Naive B cell (primary cell): ENCODE results near the gene RIPPLY2. TPM values are rescaled to one million over a fixed set of nuclear protein-coding genes. Genes with fewer than 3 reads are reported as not detected.

Experiments
- ATAC-seq, 2 donors: fragments of 150-1000 bp; cut with Tn5 transposase; 2 replicates each; pipeline ENCODE4 v1.10.0; 2021; ENCODE audit warnings: low read depth in 2 of 2, mild to moderate bottlenecking in 2 of 2, moderate library complexity in 2 of 2
- DNase-seq: peaks from one replicate; pipeline ENCODE4 v3.0.0; 2022
- H3K27ac Mint-ChIP-seq, 6 donors: one replicate each; pipeline ENCODE4 v1.8.0; 2020 to 2022; ENCODE audit warnings: mild to moderate bottlenecking in 6 of 6, mixed read lengths in 6 of 6, moderate library complexity in 5 of 6, inconsistent platforms in 2 of 6
- H3K27me3 Mint-ChIP-seq, 3 donors: one replicate each; pipeline ENCODE4 v1.8.0; 2021 to 2022; ENCODE audit warnings: mixed read lengths in 3 of 3, mild to moderate bottlenecking in 1 of 3
- H3K36me3 Mint-ChIP-seq, 2 donors: one replicate each; pipeline ENCODE4 v1.8.0; 2020 to 2022; ENCODE audit warnings: mixed read lengths in 2 of 2, inconsistent platforms in 1 of 2, mild to moderate bottlenecking in 1 of 2
- H3K4me1 Mint-ChIP-seq, 3 donors: one replicate each; pipeline ENCODE4 v1.8.0; 2020 to 2022; ENCODE audit warnings: mixed read lengths in 3 of 3, inconsistent platforms in 1 of 3, mild to moderate bottlenecking in 1 of 3, moderate library complexity in 1 of 3
- H3K4me3 Mint-ChIP-seq, 8 donors: one replicate each; pipeline ENCODE4 v1.8.0; 2020 to 2022; ENCODE audit warnings: mild to moderate bottlenecking in 8 of 8, mixed read lengths in 8 of 8, moderate library complexity in 8 of 8, inconsistent platforms in 2 of 8
- H3K9me3 Mint-ChIP-seq, 7 donors: one replicate each; pipeline ENCODE4 v1.8.0; 2020 to 2022; ENCODE audit warnings: mixed read lengths in 7 of 7, mild to moderate bottlenecking in 5 of 7, inconsistent platforms in 2 of 7, moderate library complexity in 1 of 7
- polyA plus RNA-seq, 6 donors: library from polyadenylated mRNA; unstranded; fragments of 300-500 nt; fragmentation: Illumina TruSeq; gene quantifications; one replicate each; pipeline ENCODE4 v1.2.3, GENCODE V29; 2021; ENCODE audit warnings: low read depth in 6 of 6

The RIPPLY2 gene
- polyA plus RNA-seq, 6 donors from 2014 or later: not detected

- Mint-ChIP-seq H3K4me3 (no peak overlapping the region), H3K27ac (no peak overlapping the region), H3K27me3 (peaks cover 33 to 40% (median 35%) of the 10 kb centered on the region in 3 donors), H3K36me3 (no peaks in the 10 kb centered on the region), H3K9me3 (peaks cover 2 to 17% (median 3%) of the 10 kb centered on the region in 7 donors), H3K4me1 (peaks cover 0 to 4% (median 0%) of the 10 kb centered on the region in 3 donors)
- ATAC-seq (no peak), DNase-seq (no peak)
Measured at GRCh38 chr6:83846291-83846690, 6.9 kb upstream of the RIPPLY2 start.

- Mint-ChIP-seq H3K4me3 (no peak overlapping the region), H3K27ac (no peak overlapping the region), H3K9me3 (peaks cover 0 to 12% (median 0%) of the 10 kb centered on the region in 7 donors), H3K4me1 (peaks cover 0 to 4% (median 0%) of the 10 kb centered on the region in 3 donors), H3K27me3 (peaks cover 38 to 45% (median 40%) of the 10 kb centered on the region in 3 donors), H3K36me3 (no peaks in the 10 kb centered on the region)
- DNase-seq (no peak), ATAC-seq (no peak)
Measured at GRCh38 chr6:83847179-83847578, 6.0 kb upstream of the RIPPLY2 start.

- Mint-ChIP-seq H3K4me1 (peaks cover 10 to 13% (median 10%) of the 10 kb centered on the region in 3 donors), H3K36me3 (no peaks in the 10 kb centered on the region), H3K9me3 (peaks cover 0 to 9% (median 0%) of the 10 kb centered on the region in 7 donors), H3K4me3 (no peak overlapping the region), H3K27me3 (peaks cover 46 to 57% (median 48%) of the 10 kb centered on the region in 3 donors), H3K27ac (no peak overlapping the region)
- no peak for DNase-seq
- ATAC-seq: no peak
Measured at GRCh38 chr6:83849127-83849526, 4.0 kb upstream of the RIPPLY2 start.

- no peak for ATAC-seq
Measured at GRCh38 chr6:83849610-83850009, 3.5 kb upstream of the RIPPLY2 start.

GRCh38 chr6:83852528-83853177 is 507 bp upstream of the RIPPLY2 start:
- Mint-ChIP-seq H3K36me3 (no peaks in the 10 kb centered on the region), H3K27ac (no peak overlapping the region), H3K9me3 (peaks cover 0 to 9% (median 0%) of the 10 kb centered on the region in 7 donors), H3K4me3 (peak overlapping the region; percentile 4 to 88 (median 80)), H3K4me1 (peaks cover 11 to 14% (median 12%) of the 10 kb centered on the region in 3 donors), H3K27me3 (peaks cover 63 to 75% (median 65%) of the 10 kb centered on the region in 3 donors)
- DNase-seq (no peak), ATAC-seq (no peak)

More at GRCh38 chr6:83849610-83850009, 3.5 kb upstream of the RIPPLY2 start:
- peaks cover 51 to 61% (median 53%) of the 10 kb centered on the region in 3 donors for H3K27me3 Mint-ChIP-seq
- H3K36me3 Mint-ChIP-seq: no peaks in the 10 kb centered on the region
- peaks cover 0 to 9% (median 0%) of the 10 kb centered on the region in 7 donors for H3K9me3 Mint-ChIP-seq
- H3K27ac Mint-ChIP-seq: peak overlapping the region in 1 of 6 donors; percentile 38
- peaks cover 11 to 14% (median 12%) of the 10 kb centered on the region in 3 donors for H3K4me1 Mint-ChIP-seq
- H3K4me3 Mint-ChIP-seq: no peak overlapping the region
- DNase-seq: no peak

- peaks cover 15 to 17% (median 15%) of the 10 kb centered on the region in 3 donors for H3K4me1 Mint-ChIP-seq
- H3K9me3 Mint-ChIP-seq: peaks cover 0 to 9% (median 0%) of the 10 kb centered on the region in 7 donors
- no peaks in the 10 kb centered on the region for H3K36me3 Mint-ChIP-seq
- no peak for DNase-seq
- H3K27me3 Mint-ChIP-seq: peaks cover 54 to 64% (median 59%) of the 10 kb centered on the region in 3 donors
- H3K27ac Mint-ChIP-seq: no peak overlapping the region
- no peak for ATAC-seq
- H3K4me3 Mint-ChIP-seq: peak overlapping the region; percentile 12 to 85 (median 79)
Measured at GRCh38 chr6:83854001-83854501, 891 bp downstream of the RIPPLY2 start.

- peaks cover 18 to 21% (median 18%) of the 10 kb centered on the region in 3 donors for H3K4me1 Mint-ChIP-seq
- ATAC-seq (no peak), DNase-seq (no peak)
- H3K27me3 Mint-ChIP-seq: peaks cover 49 to 57% (median 52%) of the 10 kb centered on the region in 3 donors
- H3K36me3 Mint-ChIP-seq: peaks cover 0 to 2% of the 10 kb centered on the region in 2 donors
- no peak overlapping the region for H3K27ac Mint-ChIP-seq
- peak overlapping the region in 3 of 8 donors; percentile 12 to 82 (median 79) for H3K4me3 Mint-ChIP-seq
- H3K9me3 Mint-ChIP-seq: peaks cover 0 to 6% (median 0%) of the 10 kb centered on the region in 7 donors
Measured at GRCh38 chr6:83854766-83855165, 1.6 kb downstream of the RIPPLY2 start.

GRCh38 chr6:83859410-83860358 is 6.5 kb downstream of the RIPPLY2 start, which contains the start of gene CYB5R4:
CYB5R4 (plus strand) TSS chr6:83859689; CDS start chr6:83859783, 94 bp downstream.
- Mint-ChIP-seq H3K4me3 (peak within 1 kb of the TSS; percentile 94 to 100 (median 98)), H3K36me3 (peaks cover 2 to 8% of the 10 kb centered on the region in 2 donors), H3K27me3 (peaks cover 13 to 20% (median 18%) of the 10 kb centered on the region in 3 donors), H3K27ac (peak within 1 kb of the TSS; percentile 86 to 98 (median 96)), H3K4me1 (peaks cover 40 to 46% (median 40%) of the 10 kb centered on the region in 3 donors), H3K9me3 (no peaks in the 10 kb centered on the region)
- DNase-seq (peak; percentile 91), ATAC-seq (peak; percentile 92)

- H3K36me3 Mint-ChIP-seq: peaks cover 7 to 8% of the 10 kb centered on the region in 2 donors
- peaks cover 40 to 48% (median 40%) of the 10 kb centered on the region in 3 donors for H3K4me1 Mint-ChIP-seq
- peak overlapping the region; percentile 94 to 100 (median 98) for H3K4me3 Mint-ChIP-seq
- ATAC-seq (peak; percentile 16 to 17), DNase-seq (peak; percentile 24)
- peaks cover 7 to 13% (median 11%) of the 10 kb centered on the region in 3 donors for H3K27me3 Mint-ChIP-seq
- peak overlapping the region; percentile 86 to 98 (median 96) for H3K27ac Mint-ChIP-seq
- no peaks in the 10 kb centered on the region for H3K9me3 Mint-ChIP-seq
Measured at GRCh38 chr6:83860359-83860755, 7.2 kb downstream of the RIPPLY2 start.

GRCh38 chr6:83860782-83861495 is 7.8 kb downstream of the RIPPLY2 start:
- H3K27ac Mint-ChIP-seq: peak overlapping the region; percentile 11 to 98 (median 96)
- H3K9me3 Mint-ChIP-seq: no peaks in the 10 kb centered on the region
- ATAC-seq: no peak
- peaks cover 8 to 13% of the 10 kb centered on the region in 2 donors for H3K36me3 Mint-ChIP-seq
- H3K27me3 Mint-ChIP-seq: peaks cover under 1 to 7% (median 6%) of the 10 kb centered on the region in 3 donors
- DNase-seq: no peak
- peak overlapping the region; percentile 94 to 100 (median 98) for H3K4me3 Mint-ChIP-seq
- peaks cover 40 to 48% (median 40%) of the 10 kb centered on the region in 3 donors for H3K4me1 Mint-ChIP-seq

GRCh38 chr6:83862776-83863471 is 9.8 kb downstream of the RIPPLY2 start:
- Mint-ChIP-seq H3K4me1 (peaks cover 40 to 48% (median 48%) of the 10 kb centered on the region in 3 donors), H3K27me3 (no peaks in the 10 kb centered on the region), H3K9me3 (peaks cover 7 to 17% (median 12%) of the 10 kb centered on the region in 7 donors), H3K27ac (peak overlapping the region in 2 of 6 donors; percentile 6 to 30), H3K4me3 (peak overlapping the region in 5 of 8 donors; percentile 7 to 99 (median 27)), H3K36me3 (peaks cover 21 to 26% of the 10 kb centered on the region in 2 donors)
- DNase-seq (no peak), ATAC-seq (no peak)

- H3K4me3 Mint-ChIP-seq: peak overlapping the region in 3 of 8 donors; percentile 0 to 46 (median 28)
- no peaks in the 10 kb centered on the region for H3K27me3 Mint-ChIP-seq
- H3K36me3 Mint-ChIP-seq: peaks cover 32 to 40% of the 10 kb centered on the region in 2 donors
Measured at GRCh38 chr6:83867043-83867442, 13.9 kb downstream of the RIPPLY2 start.

More at GRCh38 chr6:83867043-83867442, 13.9 kb downstream of the RIPPLY2 start:
- H3K4me1 Mint-ChIP-seq: peaks cover 22 to 29% (median 28%) of the 10 kb centered on the region in 3 donors
- H3K27ac Mint-ChIP-seq: peak overlapping the region in 4 of 6 donors; percentile 15 to 88 (median 53)
- H3K9me3 Mint-ChIP-seq: peaks cover 7 to 26% (median 17%) of the 10 kb centered on the region in 7 donors
- DNase-seq (no peak), ATAC-seq (no peak)
